Panc1 (cell line): ENCODE results near the gene COL5A1. TPM values are rescaled to one million over a fixed set of nuclear protein-coding genes. Genes with fewer than 3 reads are reported as not detected.

ENCODE experiments used
- ATAC-seq: fragments of 200-7000 bp; cut with Tn5 transposase; 2 replicates; pipeline ENCODE4 v1.9.1; 2020; ENCODE audit warnings: mild to moderate bottlenecking, moderate library complexity
- BruUV-seq: library from RNA; stranded (reverse); fragments of 400-500 nt; replicated peaks from 2 replicates; lab custom pipeline; 2021; lab: Mats Ljungman, UMichigan
- CTCF ChIA-PET: fragments of 300-600 bp; sonication (Branson Sonifier 250); formaldehyde crosslinking; loops from one replicate; lab custom pipeline; 2022; ENCODE audit warnings: antibody characterized with exemption; lab: Charles Lee
- POLR2A ChIA-PET: fragments of 300-600 bp; sonication (Branson Sonifier 250); formaldehyde crosslinking; loops from one replicate; lab custom pipeline; 2022; ENCODE audit warnings: antibody characterized with exemption; lab: Charles Lee
- DNase-seq: peaks from one replicate; pipeline ENCODE4 v3.0.0-alpha.2; 2010; ENCODE audit warnings: low read depth, low spot score
- H3K27ac ChIP-seq: 2 replicates; pipeline ENCODE4 v1.5.1; 2011; ENCODE audit warnings: mild to moderate bottlenecking, low read length, inconsistent platforms
- H3K27me3 ChIP-seq: fragments of 200-500 bp; sonication (Bioruptor generic); 2 replicates; pipeline ENCODE4 v1.6.0; 2014; ENCODE audit warnings: low read length, inconsistent platforms; ENCODE audit not compliant: control insufficient read depth, insufficient read depth
- H3K36me3 ChIP-seq: fragments of 200-500 bp; sonication (Bioruptor generic); 2 replicates; pipeline ENCODE4 v1.5.1; 2014; ENCODE audit warnings: inconsistent platforms, mild to moderate bottlenecking, low read length, moderate library complexity; ENCODE audit not compliant: control insufficient read depth, insufficient read depth
- H3K4me1 ChIP-seq: 2 replicates; pipeline ENCODE4 v1.5.1; 2011; ENCODE audit warnings: inconsistent platforms, mild to moderate bottlenecking, low read length, moderate library complexity; ENCODE audit not compliant: control insufficient read depth, insufficient read depth
- H3K4me3 ChIP-seq, 2 experiments: 2 replicates each; pipeline ENCODE4 v1.5.1; 2011 to 2012; ENCODE audit warnings: low read depth in 2 of 2, low read length in 2 of 2, mild to moderate bottlenecking in 2 of 2, inconsistent platforms in 1 of 2, moderate library complexity in 1 of 2
- H3K9me3 ChIP-seq: fragments of 200-500 bp; sonication (Bioruptor generic); 2 replicates; pipeline ENCODE4 v1.5.1; 2014; ENCODE audit warnings: low read depth, mild to moderate bottlenecking, inconsistent platforms, low read length, moderate library complexity; ENCODE audit not compliant: control insufficient read depth, insufficient read depth
- POLR2AphosphoS5 ChIP-seq: IDR thresholded peaks from 2 replicates; pipeline ENCODE4 v1.6.1; 2012; ENCODE audit warnings: mild to moderate bottlenecking, low read depth, low read length, moderate library complexity
- SIN3A ChIP-seq: IDR thresholded peaks from 2 replicates; pipeline ENCODE4 v1.6.1; 2012; ENCODE audit warnings: low read depth, mild to moderate bottlenecking, low read length, moderate library complexity, borderline replicate concordance; ENCODE audit not compliant: insufficient read depth
- TCF7L2 ChIP-seq: IDR thresholded peaks from 2 replicates; pipeline ENCODE4 v1.6.1; 2011; ENCODE audit warnings: mild to moderate bottlenecking, low read depth, low read length, inconsistent platforms
- in situ Hi-C: cut with HindIII; loops from 2 replicates; pipeline ENCODE4 v1.10.0; 2016; ENCODE audit warnings: low sequenced_read_pairs, low pct_unique_long_range_greater_than_20kb
- intact Hi-C: fragments of 100-400 bp; cut with micrococcal nuclease; formaldehyde crosslinking; loops from one replicate; pipeline ENCODE4 v1.10.0; 2022; ENCODE audit not compliant: unreplicated experiment
- total RNA-seq: library from RNA; stranded (reverse); gene quantifications from one replicate; pipeline ENCODE4 v1.2.1, GENCODE V29; 2021; ENCODE audit not compliant: unreplicated experiment
- TF ChIP-seq, protein P1 (sequence below), 2 experiments: IDR thresholded peaks; 2 replicates each; pipeline ENCODE4 v1.6.1; 2011 to 2012; ENCODE audit warnings: low read depth in 2 of 2, control low read depth in 1 of 2, low read length in 1 of 2, mild to moderate bottlenecking in 1 of 2, moderate library complexity in 1 of 2; ENCODE audit not compliant: insufficient read depth in 1 of 2
- TF ChIP-seq, protein P2 (sequence below): fragments of 450-650 bp; IDR thresholded peaks from 2 replicates; pipeline ENCODE4 v1.5.1; 2017; ENCODE audit warnings: mild to moderate bottlenecking

The COL5A1 gene
- total RNA-seq, 1 experiment from 2014 or later: 5.7 TPM

DNA sequence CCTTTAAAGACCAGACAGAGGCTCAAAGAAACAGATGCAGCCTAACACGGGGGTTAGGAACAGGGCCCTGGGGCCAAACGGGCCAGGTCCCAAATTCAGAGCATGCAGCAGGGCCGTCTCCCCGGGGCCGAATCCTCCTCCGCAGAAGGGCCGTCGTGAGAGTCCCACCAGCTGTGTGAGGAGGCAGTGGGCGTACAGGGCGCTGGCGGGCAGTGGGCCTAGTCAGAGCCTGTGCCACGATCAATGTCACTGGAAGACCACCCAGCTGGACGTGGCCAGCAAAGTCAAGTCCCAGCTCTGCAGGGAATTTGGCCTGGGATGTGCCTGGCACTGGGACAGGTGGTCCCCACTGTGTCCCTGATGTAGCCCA, 223.2 kb downstream of the COL5A1 start:
- H3K9me3 ChIP-seq: no peaks in the 10 kb centered on the region
- DNase-seq (no peak), ATAC-seq (no peak)
- no peaks in the 10 kb centered on the region for H3K36me3 ChIP-seq
- TF ChIP-seq TCF7L2 (no peak), POLR2AphosphoS5 (no peak)
- TF ChIP-seq, protein P1, sequence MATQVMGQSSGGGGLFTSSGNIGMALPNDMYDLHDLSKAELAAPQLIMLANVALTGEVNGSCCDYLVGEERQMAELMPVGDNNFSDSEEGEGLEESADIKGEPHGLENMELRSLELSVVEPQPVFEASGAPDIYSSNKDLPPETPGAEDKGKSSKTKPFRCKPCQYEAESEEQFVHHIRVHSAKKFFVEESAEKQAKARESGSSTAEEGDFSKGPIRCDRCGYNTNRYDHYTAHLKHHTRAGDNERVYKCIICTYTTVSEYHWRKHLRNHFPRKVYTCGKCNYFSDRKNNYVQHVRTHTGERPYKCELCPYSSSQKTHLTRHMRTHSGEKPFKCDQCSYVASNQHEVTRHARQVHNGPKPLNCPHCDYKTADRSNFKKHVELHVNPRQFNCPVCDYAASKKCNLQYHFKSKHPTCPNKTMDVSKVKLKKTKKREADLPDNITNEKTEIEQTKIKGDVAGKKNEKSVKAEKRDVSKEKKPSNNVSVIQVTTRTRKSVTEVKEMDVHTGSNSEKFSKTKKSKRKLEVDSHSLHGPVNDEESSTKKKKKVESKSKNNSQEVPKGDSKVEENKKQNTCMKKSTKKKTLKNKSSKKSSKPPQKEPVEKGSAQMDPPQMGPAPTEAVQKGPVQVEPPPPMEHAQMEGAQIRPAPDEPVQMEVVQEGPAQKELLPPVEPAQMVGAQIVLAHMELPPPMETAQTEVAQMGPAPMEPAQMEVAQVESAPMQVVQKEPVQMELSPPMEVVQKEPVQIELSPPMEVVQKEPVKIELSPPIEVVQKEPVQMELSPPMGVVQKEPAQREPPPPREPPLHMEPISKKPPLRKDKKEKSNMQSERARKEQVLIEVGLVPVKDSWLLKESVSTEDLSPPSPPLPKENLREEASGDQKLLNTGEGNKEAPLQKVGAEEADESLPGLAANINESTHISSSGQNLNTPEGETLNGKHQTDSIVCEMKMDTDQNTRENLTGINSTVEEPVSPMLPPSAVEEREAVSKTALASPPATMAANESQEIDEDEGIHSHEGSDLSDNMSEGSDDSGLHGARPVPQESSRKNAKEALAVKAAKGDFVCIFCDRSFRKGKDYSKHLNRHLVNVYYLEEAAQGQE (IDR thresholded peaks at IDR 0.05; ENCODE audit: insufficient read depth in 1 of 2, low read depth in 2 of 2, low read length in 1 of 2): no peak
- H3K4me1 ChIP-seq: no peaks in the 10 kb centered on the region
- BruUV-seq: no TSS peak
- intact Hi-C loops (no loop called here), in situ Hi-C loops (no loop called here)
- ChIA-PET CTCF (no interaction called here), POLR2A (no interaction called here)
- H3K4me3 ChIP-seq: no peak overlapping the region
- no peak overlapping the region for H3K27ac ChIP-seq
- H3K27me3 ChIP-seq: no peaks in the 10 kb centered on the region

DNA sequence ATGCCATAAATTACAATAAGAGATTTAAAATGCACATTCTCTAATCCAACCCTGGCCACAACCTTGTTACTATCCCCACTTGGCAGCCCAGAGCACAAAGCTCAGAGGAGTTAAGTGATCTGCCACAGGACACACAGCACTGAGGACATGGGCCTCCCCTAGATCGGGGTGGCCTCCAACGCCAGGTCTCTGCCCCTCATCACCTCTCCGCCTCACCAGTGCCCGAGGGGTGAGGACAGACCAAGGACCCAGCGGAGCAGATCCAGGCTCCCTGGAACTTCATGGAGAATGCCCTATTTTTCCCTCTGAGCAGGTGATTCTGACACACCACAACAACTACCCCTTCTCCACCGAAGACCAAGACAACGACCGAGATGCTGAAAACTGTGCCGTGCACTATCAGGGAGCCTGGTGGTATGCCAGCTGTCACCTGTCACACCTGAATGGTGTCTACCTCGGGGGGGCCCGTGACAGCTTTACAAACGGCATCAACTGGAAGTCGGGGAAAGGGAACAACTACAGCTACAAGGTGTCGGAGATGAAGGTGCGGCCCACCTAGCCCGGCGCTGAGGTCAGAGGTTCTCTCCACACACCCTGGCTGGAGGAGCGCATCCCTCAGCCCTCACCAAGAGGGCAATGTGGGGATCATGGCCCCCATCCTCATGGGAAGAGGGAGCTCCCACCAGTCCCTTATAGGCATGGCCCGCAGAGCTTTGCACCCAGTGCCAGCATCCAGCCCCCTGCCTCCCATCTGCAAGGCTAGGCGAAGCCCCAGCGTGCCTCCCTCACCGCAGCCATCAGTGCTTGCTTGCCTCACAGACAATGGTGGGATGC, 226.5 kb downstream of the COL5A1 start:
- no TSS peak for BruUV-seq
- Histone ChIP-seq H3K9me3 (no peaks in the 10 kb centered on the region), H3K27ac (no peak overlapping the region), H3K4me3 (no peak overlapping the region), H3K27me3 (no peaks in the 10 kb centered on the region), H3K36me3 (no peaks in the 10 kb centered on the region), H3K4me1 (no peaks in the 10 kb centered on the region)
- CTCF ChIA-PET: no interaction called here
- ATAC-seq: no peak
- no peak for DNase-seq
- in situ Hi-C loops (no loop called here), intact Hi-C loops (no loop called here)
- POLR2A ChIA-PET: no interaction called here
- TF ChIP-seq POLR2AphosphoS5 (no peak), SIN3A (no peak), TCF7L2 (no peak)
- TF ChIP-seq, protein P2, sequence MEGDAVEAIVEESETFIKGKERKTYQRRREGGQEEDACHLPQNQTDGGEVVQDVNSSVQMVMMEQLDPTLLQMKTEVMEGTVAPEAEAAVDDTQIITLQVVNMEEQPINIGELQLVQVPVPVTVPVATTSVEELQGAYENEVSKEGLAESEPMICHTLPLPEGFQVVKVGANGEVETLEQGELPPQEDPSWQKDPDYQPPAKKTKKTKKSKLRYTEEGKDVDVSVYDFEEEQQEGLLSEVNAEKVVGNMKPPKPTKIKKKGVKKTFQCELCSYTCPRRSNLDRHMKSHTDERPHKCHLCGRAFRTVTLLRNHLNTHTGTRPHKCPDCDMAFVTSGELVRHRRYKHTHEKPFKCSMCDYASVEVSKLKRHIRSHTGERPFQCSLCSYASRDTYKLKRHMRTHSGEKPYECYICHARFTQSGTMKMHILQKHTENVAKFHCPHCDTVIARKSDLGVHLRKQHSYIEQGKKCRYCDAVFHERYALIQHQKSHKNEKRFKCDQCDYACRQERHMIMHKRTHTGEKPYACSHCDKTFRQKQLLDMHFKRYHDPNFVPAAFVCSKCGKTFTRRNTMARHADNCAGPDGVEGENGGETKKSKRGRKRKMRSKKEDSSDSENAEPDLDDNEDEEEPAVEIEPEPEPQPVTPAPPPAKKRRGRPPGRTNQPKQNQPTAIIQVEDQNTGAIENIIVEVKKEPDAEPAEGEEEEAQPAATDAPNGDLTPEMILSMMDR: no peak
- TF ChIP-seq, protein P1 (IDR thresholded peaks at IDR 0.05; ENCODE audit: insufficient read depth in 1 of 2, low read depth in 2 of 2, low read length in 1 of 2): no peak
